Thyroid gland (tissue), 4 donors: ENCODE measurements around the gene CA7. TPM values are rescaled to one million over a fixed set of nuclear protein-coding genes. Genes with fewer than 3 reads are reported as not detected.

Experiments
- DNase-seq, 2 donors: peaks; one replicate each; pipeline ENCODE4 v3.0.0-alpha.2; 2019
- H3K27ac ChIP-seq, 3 donors: fragments of 200-600 bp; sonication (generic); 1 replicate in 2 of 3; 2 replicates in 1 of 3; pipeline ENCODE4 v1.5.1; 2016 to 2019; ENCODE audit warnings: mild to moderate bottlenecking in 1 of 3, moderate library complexity in 1 of 3
- H3K27me3 ChIP-seq: fragments of 200-600 bp; sonication (generic); one replicate; pipeline ENCODE4 v1.5.1; 2019
- H3K36me3 ChIP-seq, 2 donors: fragments of 200-600 bp; sonication (generic); one replicate each; pipeline ENCODE4 v1.5.1; 2016 to 2019
- H3K4me1 ChIP-seq, 2 donors: fragments of 200-600 bp; sonication (generic); one replicate each; pipeline ENCODE4 v1.5.1; 2017 to 2019
- H3K4me3 ChIP-seq, 3 donors: fragments of 200-600 bp; sonication (generic); replicated peaks in 1 of 3; 1 replicate in 2 of 3; 2 replicates in 1 of 3; pipeline ENCODE4 v1.5.1; 2016; ENCODE audit warnings: mild to moderate bottlenecking in 1 of 3
- H3K9me3 ChIP-seq: fragments of 200-600 bp; sonication (generic); one replicate; pipeline ENCODE4 v1.5.1; 2017
- CTCF ChIP-seq, 6 experiments: fragments of 200-600 bp in 3 of 6; fragments of 450-650 bp in 3 of 6; sonication (generic) in 3 of 6; IDR thresholded peaks; one replicate each; pipeline ENCODE4 v1.5.1; 2016 to 2019; ENCODE audit warnings: antibody characterized with exemption in 6 of 6, mild to moderate bottlenecking in 2 of 6, inconsistent platforms in 1 of 6, moderate library complexity in 1 of 6
- POLR2A ChIP-seq, 2 donors: fragments of 450-650 bp; IDR thresholded peaks; one replicate each; pipeline ENCODE4 v1.6.1; 2017; ENCODE audit warnings: antibody characterized with exemption in 2 of 2, mild to moderate bottlenecking in 2 of 2, moderate library complexity in 1 of 2
- WGBS, 2 donors: methylation state at CpG; one replicate each; pipeline ENCODE4 v1.1.5; 2017; 5-methylcytosine and 5-hydroxymethylcytosine counted together
- intact Hi-C: fragments of 100-400 bp; cut with DNase I; formaldehyde crosslinking; loops from one replicate; pipeline ENCODE4 v1.15.1; 2023
- total RNA-seq, 4 donors: library from RNA; depleted of rRNA; stranded (reverse); fragments of >200 nt; gene quantifications; one replicate each; pipeline ENCODE4 v1.2.3, GENCODE V29; 2016

CA7 gene
- total RNA-seq: under 1 TPM in 1 of 4 donors, not detected in 3; 0.46 TPM

GRCh38 chr16:66844342-66845079, at the start of gene CA7:
TSS of gene CA7 (plus strand) at chr16:66844414. CDS start at chr16:66844488, 74 bp downstream.
- Histone ChIP-seq H3K4me1 (peaks cover 10 to 12% of the 10 kb centered on the region in 2 donors), H3K9me3 (no peaks in the 10 kb centered on the region), H3K36me3 (no peaks in the 10 kb centered on the region), H3K4me3 (peak within 1 kb of the TSS in 2 of 3 donors; percentile 27), H3K27me3 (peaks cover 7% of the 10 kb centered on the region), H3K27ac (no peak within 1 kb of the TSS)
- intact Hi-C loops: no loop called here
- 0% methylated on average over 19 of the region's 79 CpGs; no CpG with 5 or more reads in 1 of the 2 donors for WGBS, 2 donors
- TF ChIP-seq CTCF (IDR thresholded peaks at IDR 0.05) (no peak), POLR2A (IDR thresholded peaks at IDR 0.05) (no peak)
- peak in 1 of 2 donors; percentile 33 for DNase-seq

- WGBS, 2 donors: 83 to 94% methylated on average over 2 of the region's 2 CpGs
- no peaks in the 10 kb centered on the region for H3K9me3 ChIP-seq
- no peak for DNase-seq
- TF ChIP-seq CTCF (IDR thresholded peaks at IDR 0.05): no peak
- no peak for TF ChIP-seq POLR2A (IDR thresholded peaks at IDR 0.05)
- H3K4me3 ChIP-seq: no peak overlapping the region
- intact Hi-C loops: no loop called here
- H3K27me3 ChIP-seq: no peaks in the 10 kb centered on the region
- no peaks in the 10 kb centered on the region for H3K36me3 ChIP-seq
- no peaks in the 10 kb centered on the region for H3K4me1 ChIP-seq
- no peak overlapping the region for H3K27ac ChIP-seq
These were observed 46.1 kb upstream of the CA7 start for GRCh38 chr16:66798161-66798560.

- no peak for DNase-seq
- no peak for TF ChIP-seq CTCF (IDR thresholded peaks at IDR 0.05)
- TF ChIP-seq POLR2A (IDR thresholded peaks at IDR 0.05): no peak
- intact Hi-C loops: no loop called here
- no peaks in the 10 kb centered on the region for H3K27me3 ChIP-seq
- H3K4me1 ChIP-seq: no peaks in the 10 kb centered on the region
- no peak overlapping the region for H3K4me3 ChIP-seq
- H3K9me3 ChIP-seq: no peaks in the 10 kb centered on the region
- H3K36me3 ChIP-seq: peaks cover 17 to 21% of the 10 kb centered on the region in 2 donors
- H3K27ac ChIP-seq: no peak overlapping the region
- WGBS, 2 donors: 98% methylated on average over 8 to 9 of the region's 19 CpGs
These were observed 43.4 kb upstream of the CA7 start for GRCh38 chr16:66800856-66801255.

- intact Hi-C loops: no loop called here
- Histone ChIP-seq H3K27ac (no peak within 1 kb of the TSS), H3K9me3 (no peaks in the 10 kb centered on the region), H3K4me1 (no peaks in the 10 kb centered on the region), H3K4me3 (no peak within 1 kb of the TSS), H3K36me3 (peaks cover 17 to 21% of the 10 kb centered on the region in 2 donors), H3K27me3 (no peaks in the 10 kb centered on the region)
- no peak for DNase-seq
- TF ChIP-seq CTCF (IDR thresholded peaks at IDR 0.05) (no peak), POLR2A (IDR thresholded peaks at IDR 0.05) (no peak)
- 90 to 91% methylated on average over 56 of the region's 56 CpGs for WGBS, 2 donors
These were observed 42.7 kb upstream of the CA7 start, which contains the start of gene TERB1 for GRCh38 chr16:66801320-66802105. TSS of gene TERB1 (minus strand) at chr16:66801584. CDS start at chr16:66796798, 4,786 bp downstream.

- WGBS, 2 donors: 88 to 92% methylated on average over 5 of the region's 5 CpGs
- intact Hi-C loops: no loop called here
- H3K27me3 ChIP-seq: no peaks in the 10 kb centered on the region
- no peak for TF ChIP-seq POLR2A (IDR thresholded peaks at IDR 0.05)
- TF ChIP-seq CTCF (IDR thresholded peaks at IDR 0.05): no peak
- no peaks in the 10 kb centered on the region for H3K9me3 ChIP-seq
- no peak overlapping the region for H3K27ac ChIP-seq
- H3K4me1 ChIP-seq: no peaks in the 10 kb centered on the region
- no peak for DNase-seq
- no peak overlapping the region for H3K4me3 ChIP-seq
- peaks cover 17 to 24% of the 10 kb centered on the region in 2 donors for H3K36me3 ChIP-seq
These were observed 42.1 kb upstream of the CA7 start for GRCh38 chr16:66802159-66802558.
